ENCODE results near the gene IPO4.

- TF ChIP-seq, protein P1, sequence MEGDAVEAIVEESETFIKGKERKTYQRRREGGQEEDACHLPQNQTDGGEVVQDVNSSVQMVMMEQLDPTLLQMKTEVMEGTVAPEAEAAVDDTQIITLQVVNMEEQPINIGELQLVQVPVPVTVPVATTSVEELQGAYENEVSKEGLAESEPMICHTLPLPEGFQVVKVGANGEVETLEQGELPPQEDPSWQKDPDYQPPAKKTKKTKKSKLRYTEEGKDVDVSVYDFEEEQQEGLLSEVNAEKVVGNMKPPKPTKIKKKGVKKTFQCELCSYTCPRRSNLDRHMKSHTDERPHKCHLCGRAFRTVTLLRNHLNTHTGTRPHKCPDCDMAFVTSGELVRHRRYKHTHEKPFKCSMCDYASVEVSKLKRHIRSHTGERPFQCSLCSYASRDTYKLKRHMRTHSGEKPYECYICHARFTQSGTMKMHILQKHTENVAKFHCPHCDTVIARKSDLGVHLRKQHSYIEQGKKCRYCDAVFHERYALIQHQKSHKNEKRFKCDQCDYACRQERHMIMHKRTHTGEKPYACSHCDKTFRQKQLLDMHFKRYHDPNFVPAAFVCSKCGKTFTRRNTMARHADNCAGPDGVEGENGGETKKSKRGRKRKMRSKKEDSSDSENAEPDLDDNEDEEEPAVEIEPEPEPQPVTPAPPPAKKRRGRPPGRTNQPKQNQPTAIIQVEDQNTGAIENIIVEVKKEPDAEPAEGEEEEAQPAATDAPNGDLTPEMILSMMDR (IDR thresholded peaks at IDR 0.05), result no peak
- no peak for TF ChIP-seq POLR2AphosphoS5 (IDR thresholded peaks at IDR 0.05)
- no peak for TF ChIP-seq POLR2A (IDR thresholded peaks at IDR 0.05)
- TF ChIP-seq EP300 (IDR thresholded peaks at IDR 0.05), result no peak
Measured at GRCh38 chr14:24198814-24199524, 10.4 kb upstream of the IPO4 start.
